Measurements from ENCODE around the gene SAXO1. TPM values are rescaled to one million over a fixed set of nuclear protein-coding genes. Genes with fewer than 3 reads are reported as not detected.

The SAXO1 gene
- total RNA-seq, 2 experiments from 2014 or later = 0.10 TPM; not detected in 1

DNA sequence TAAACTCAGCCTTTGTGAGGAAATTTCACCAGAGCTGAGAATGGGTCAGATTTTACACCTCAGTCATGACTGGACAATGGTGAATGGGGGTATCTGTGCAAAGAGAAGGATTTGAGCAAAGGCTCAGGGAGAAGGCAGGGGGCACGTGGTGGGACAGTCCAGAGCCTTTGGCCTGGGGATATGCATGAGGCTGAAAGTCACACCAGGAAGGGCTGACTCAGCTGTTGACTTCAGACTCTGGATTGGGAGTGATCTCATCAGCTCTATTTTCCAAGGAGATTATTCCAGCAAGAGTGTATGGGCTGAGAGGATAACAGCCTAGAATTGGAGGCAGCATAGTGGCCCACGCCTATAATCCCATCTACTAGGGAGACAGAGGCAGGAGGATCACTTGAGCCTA lies 53.6 kb downstream of the SAXO1 start:
- Mint-ChIP-seq H3K9me3 (ENCODE audit: insufficient read depth) (no peaks in the 10 kb centered on the region), H3K27me3 (ENCODE audit: low read depth) (peaks cover 14% of the 10 kb centered on the region), H3K4me1 (ENCODE audit: low read depth) (peaks cover 4% of the 10 kb centered on the region), H3K36me3 (ENCODE audit: low read depth) (no peaks in the 10 kb centered on the region), H3K4me3 (no peak overlapping the region), H3K27ac (no peak overlapping the region)
- POLR2A ChIA-PET = no interaction called here
- CTCF ChIA-PET = interaction anchor here (1.4 kb wide), 1 partner anchor 9 kb away, joined by 5 read pairs; no protein-coding TSS in a partner anchor
- DNase-seq (no peak), ATAC-seq (no peak)

- Mint-ChIP-seq H3K27ac (no peak overlapping the region), H3K36me3 (ENCODE audit: low read depth) (no peaks in the 10 kb centered on the region), H3K9me3 (ENCODE audit: insufficient read depth) (no peaks in the 10 kb centered on the region), H3K4me3 (no peak overlapping the region), H3K4me1 (ENCODE audit: low read depth) (peaks cover 4% of the 10 kb centered on the region), H3K27me3 (ENCODE audit: low read depth) (peaks cover 14% of the 10 kb centered on the region)
- ATAC-seq = no peak
- POLR2A ChIA-PET = no interaction called here
- CTCF ChIA-PET = no interaction called here
- DNase-seq = no peak
Observed at GRCh38 chr9:18978188-18978587, 54.8 kb downstream of the SAXO1 start.

DNA sequence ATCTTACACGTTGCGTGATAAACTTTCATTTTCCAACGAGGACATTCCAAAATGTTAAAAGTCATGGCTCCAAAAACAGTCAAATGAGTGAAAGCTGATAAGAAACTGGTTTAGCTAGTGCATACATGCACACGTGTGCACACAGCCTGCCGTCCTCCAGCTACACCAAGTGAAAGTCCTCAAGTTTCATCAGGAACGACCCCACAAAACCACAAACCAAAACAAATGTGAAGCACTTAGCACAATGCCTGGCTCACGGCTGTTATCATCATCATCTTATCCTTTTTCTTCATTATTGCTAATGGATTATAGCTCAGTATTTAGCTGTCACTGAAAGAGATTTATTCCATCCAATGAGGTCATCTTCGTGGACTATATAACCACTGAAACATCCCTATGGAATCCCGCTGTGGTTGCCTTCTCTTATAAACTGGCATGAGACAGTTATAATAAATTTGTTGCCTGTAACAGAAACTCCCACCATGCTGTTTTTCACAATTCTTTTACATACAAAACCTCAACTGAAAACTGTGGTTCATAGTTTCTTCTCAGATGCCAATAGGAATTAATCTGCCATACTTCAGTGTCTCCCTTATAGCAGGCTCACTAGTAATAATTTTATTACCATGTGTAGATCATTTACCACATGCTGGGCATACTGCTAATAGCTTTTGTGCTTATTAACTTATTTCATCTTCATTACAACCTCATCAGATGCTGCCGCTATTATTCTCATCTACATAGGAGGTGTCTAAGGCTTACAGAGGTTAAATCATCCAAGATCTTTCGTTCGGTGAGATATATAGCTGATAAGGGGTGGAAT lies 56.1 kb downstream of the SAXO1 start:
- no peak for ATAC-seq
- POLR2A ChIA-PET = no interaction called here
- CTCF ChIA-PET = no interaction called here
- no peaks in the 10 kb centered on the region for H3K9me3 Mint-ChIP-seq (ENCODE audit: insufficient read depth)
- no peak overlapping the region for H3K27ac Mint-ChIP-seq
- H3K4me1 Mint-ChIP-seq (ENCODE audit: low read depth) = peaks cover 4% of the 10 kb centered on the region
- H3K27me3 Mint-ChIP-seq (ENCODE audit: low read depth) = peaks cover 17% of the 10 kb centered on the region
- no peaks in the 10 kb centered on the region for H3K36me3 Mint-ChIP-seq (ENCODE audit: low read depth)
- no peak for DNase-seq
- H3K4me3 Mint-ChIP-seq = no peak overlapping the region

DNA sequence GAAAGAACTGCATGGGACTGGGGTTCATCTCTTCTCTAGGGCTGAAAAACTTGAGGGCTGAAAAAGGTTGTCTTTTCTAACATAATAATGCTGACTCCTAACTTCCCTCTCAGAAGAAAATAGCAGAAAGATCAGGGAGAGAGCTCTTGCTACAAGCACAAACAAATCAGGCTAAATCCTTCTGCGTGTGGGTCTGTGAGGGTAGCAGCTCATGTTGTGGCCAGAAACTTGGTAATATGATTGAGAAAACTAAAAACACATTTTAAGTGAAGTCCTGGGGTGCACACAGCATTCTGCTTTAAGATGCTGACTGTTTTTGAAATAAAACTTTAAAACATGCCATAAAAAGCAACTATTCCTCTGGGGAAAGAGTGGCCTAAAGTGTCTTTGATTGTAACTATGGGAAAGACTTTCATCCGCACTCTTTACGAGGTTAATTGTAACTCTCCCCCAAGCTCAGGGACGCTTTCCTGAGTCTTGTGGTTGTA lies 56.7 kb downstream of the SAXO1 start:
- ChIA-PET POLR2A (no interaction called here), CTCF (no interaction called here)
- peaks cover 4% of the 10 kb centered on the region for H3K4me1 Mint-ChIP-seq (ENCODE audit: low read depth)
- ATAC-seq (no peak), DNase-seq (no peak)
- no peak overlapping the region for H3K4me3 Mint-ChIP-seq
- H3K27me3 Mint-ChIP-seq (ENCODE audit: low read depth) = peaks cover 17% of the 10 kb centered on the region
- no peaks in the 10 kb centered on the region for H3K36me3 Mint-ChIP-seq (ENCODE audit: low read depth)
- no peaks in the 10 kb centered on the region for H3K9me3 Mint-ChIP-seq (ENCODE audit: insufficient read depth)
- no peak overlapping the region for H3K27ac Mint-ChIP-seq

DNA sequence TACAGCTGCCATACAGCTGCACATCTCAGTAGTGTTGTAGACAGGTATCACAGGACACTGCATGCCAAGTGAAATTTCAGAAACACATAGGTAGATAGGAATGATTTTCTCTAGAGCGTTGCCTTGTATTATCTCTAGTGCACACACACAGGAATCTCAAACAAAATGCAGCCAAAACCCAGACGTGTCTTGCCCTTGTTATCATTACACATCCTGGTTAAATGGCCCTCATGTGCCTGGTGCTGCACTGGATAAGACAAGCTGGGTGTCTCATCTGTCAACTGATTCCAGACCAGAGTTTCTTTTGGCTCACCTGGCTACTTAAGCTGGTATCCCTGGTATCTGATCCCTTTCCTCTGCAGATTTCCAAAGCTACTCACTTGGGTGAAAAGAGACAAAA lies 59.7 kb downstream of the SAXO1 start:
- H3K27ac Mint-ChIP-seq = no peak overlapping the region
- ChIA-PET POLR2A (no interaction called here), CTCF (no interaction called here)
- H3K4me3 Mint-ChIP-seq = no peak overlapping the region
- DNase-seq = no peak
- no peaks in the 10 kb centered on the region for H3K36me3 Mint-ChIP-seq (ENCODE audit: low read depth)
- no peak for ATAC-seq
- H3K9me3 Mint-ChIP-seq (ENCODE audit: insufficient read depth) = no peaks in the 10 kb centered on the region
- H3K4me1 Mint-ChIP-seq (ENCODE audit: low read depth) = peaks cover 4% of the 10 kb centered on the region
- H3K27me3 Mint-ChIP-seq (ENCODE audit: low read depth) = peaks cover 13% of the 10 kb centered on the region

DNA sequence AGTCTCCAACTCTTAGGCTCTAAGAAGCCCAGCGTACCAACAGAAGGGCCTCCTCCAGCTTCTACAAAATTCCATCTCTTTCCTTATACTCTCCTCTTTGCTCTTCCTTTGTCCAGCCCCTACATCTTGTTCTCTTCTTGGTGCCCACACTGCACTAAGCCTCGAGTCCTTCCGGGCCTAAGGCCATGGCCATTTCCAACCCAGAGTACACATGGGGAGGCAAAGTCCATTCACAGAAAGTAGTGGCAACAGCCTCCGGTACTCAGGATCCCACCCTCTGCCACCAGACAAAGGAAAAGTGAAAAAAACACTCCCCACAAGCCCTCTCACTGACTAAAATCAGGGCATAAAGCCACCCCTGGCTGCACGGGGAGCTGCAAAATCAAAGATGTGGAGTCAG lies 60.3 kb downstream of the SAXO1 start:
- Mint-ChIP-seq H3K9me3 (ENCODE audit: insufficient read depth) (no peaks in the 10 kb centered on the region), H3K4me1 (ENCODE audit: low read depth) (peaks cover 4% of the 10 kb centered on the region), H3K27ac (no peak overlapping the region), H3K27me3 (ENCODE audit: low read depth) (peaks cover 13% of the 10 kb centered on the region), H3K36me3 (ENCODE audit: low read depth) (no peaks in the 10 kb centered on the region), H3K4me3 (no peak overlapping the region)
- no peak for DNase-seq
- no peak for ATAC-seq
- ChIA-PET CTCF (no interaction called here), POLR2A (no interaction called here)

DNA sequence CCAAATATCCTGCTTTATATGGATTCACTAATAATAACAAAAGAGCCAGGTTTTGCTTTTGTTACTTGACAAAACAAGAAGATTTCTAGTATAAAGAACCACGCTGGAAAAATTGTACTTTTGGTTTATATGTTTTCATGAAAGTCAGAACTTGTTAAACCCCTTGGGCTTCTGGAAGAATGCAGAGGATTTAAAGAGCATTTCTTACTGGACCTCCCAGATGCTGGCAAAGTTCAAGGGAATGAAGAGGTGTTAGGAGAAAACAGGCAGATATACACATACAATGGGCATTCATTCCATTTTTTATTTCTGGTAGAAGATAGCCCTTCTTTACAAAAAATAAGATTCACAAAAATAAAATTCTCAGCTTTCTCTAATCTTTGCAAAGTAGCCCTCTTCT lies 61.1 kb downstream of the SAXO1 start:
- H3K27ac Mint-ChIP-seq = no peak overlapping the region
- peaks cover 13% of the 10 kb centered on the region for H3K27me3 Mint-ChIP-seq (ENCODE audit: low read depth)

GRCh38 chr9:18971404-18971803 lies 61.6 kb downstream of the SAXO1 start:
- H3K27me3 Mint-ChIP-seq (ENCODE audit: low read depth) = peaks cover 13% of the 10 kb centered on the region
- DNase-seq = no peak

More for the DNA sequence above, 61.1 kb downstream of the SAXO1 start:
- ChIA-PET CTCF (no interaction called here), POLR2A (no interaction called here)
- H3K9me3 Mint-ChIP-seq (ENCODE audit: insufficient read depth) = no peaks in the 10 kb centered on the region
- no peak overlapping the region for H3K4me3 Mint-ChIP-seq
- no peaks in the 10 kb centered on the region for H3K36me3 Mint-ChIP-seq (ENCODE audit: low read depth)
- no peak for DNase-seq
- H3K4me1 Mint-ChIP-seq (ENCODE audit: low read depth) = peaks cover 4% of the 10 kb centered on the region
- ATAC-seq = no peak

DNA sequence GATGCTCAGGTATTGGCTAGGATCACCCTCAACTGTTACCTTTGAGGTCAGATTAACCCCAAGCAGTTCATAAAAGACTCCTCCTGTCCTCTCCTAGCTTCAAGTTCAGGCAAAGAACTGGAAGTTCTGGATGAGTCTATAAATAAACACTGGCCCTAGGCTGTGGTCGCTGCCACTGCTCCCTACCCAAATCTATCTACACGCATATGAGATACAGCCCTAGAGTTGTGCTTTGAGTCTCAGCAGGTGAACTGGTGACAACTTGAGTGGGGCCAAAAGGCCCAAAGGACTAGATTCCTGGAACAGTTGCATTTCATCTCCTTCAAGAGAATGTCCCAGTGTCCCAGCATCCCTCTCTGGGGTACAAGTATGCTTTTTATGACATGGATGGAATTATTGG lies 62.6 kb downstream of the SAXO1 start:
- no peaks in the 10 kb centered on the region for H3K9me3 Mint-ChIP-seq (ENCODE audit: insufficient read depth)
- H3K36me3 Mint-ChIP-seq (ENCODE audit: low read depth) = no peaks in the 10 kb centered on the region
- H3K4me3 Mint-ChIP-seq = no peak overlapping the region
- no peak for DNase-seq
- no peaks in the 10 kb centered on the region for H3K4me1 Mint-ChIP-seq (ENCODE audit: low read depth)
- H3K27me3 Mint-ChIP-seq (ENCODE audit: low read depth) = peaks cover 9% of the 10 kb centered on the region
- no peak for ATAC-seq
- POLR2A ChIA-PET = no interaction called here
- CTCF ChIA-PET = no interaction called here
- no peak overlapping the region for H3K27ac Mint-ChIP-seq

More at GRCh38 chr9:18971404-18971803, 61.6 kb downstream of the SAXO1 start:
- H3K36me3 Mint-ChIP-seq (ENCODE audit: low read depth) = no peaks in the 10 kb centered on the region
- POLR2A ChIA-PET = no interaction called here
- H3K4me3 Mint-ChIP-seq = no peak overlapping the region
- CTCF ChIA-PET = no interaction called here
- H3K4me1 Mint-ChIP-seq (ENCODE audit: low read depth) = no peaks in the 10 kb centered on the region
- ATAC-seq = no peak
- H3K9me3 Mint-ChIP-seq (ENCODE audit: insufficient read depth) = no peaks in the 10 kb centered on the region
- no peak overlapping the region for H3K27ac Mint-ChIP-seq

GRCh38 chr9:18969128-18969527 lies 63.9 kb downstream of the SAXO1 start:
- POLR2A ChIA-PET = no interaction called here
- no peaks in the 10 kb centered on the region for H3K9me3 Mint-ChIP-seq (ENCODE audit: insufficient read depth)

GRCh38 chr9:18955626-18956025 lies 77.4 kb downstream of the SAXO1 start:
- H3K9me3 Mint-ChIP-seq (ENCODE audit: insufficient read depth) = no peaks in the 10 kb centered on the region
- DNase-seq (no peak), ATAC-seq (no peak)
- no peaks in the 10 kb centered on the region for H3K36me3 Mint-ChIP-seq (ENCODE audit: low read depth)
- ChIA-PET POLR2A (no interaction called here), CTCF (no interaction called here)
- H3K27ac Mint-ChIP-seq = no peak overlapping the region
- no peak overlapping the region for H3K4me3 Mint-ChIP-seq
- H3K27me3 Mint-ChIP-seq (ENCODE audit: low read depth) = peaks cover 4% of the 10 kb centered on the region
- H3K4me1 Mint-ChIP-seq (ENCODE audit: low read depth) = no peaks in the 10 kb centered on the region

More at GRCh38 chr9:18969128-18969527, 63.9 kb downstream of the SAXO1 start:
- H3K4me3 Mint-ChIP-seq = no peak overlapping the region
- no peak for ATAC-seq
- no peak overlapping the region for H3K27ac Mint-ChIP-seq
- H3K4me1 Mint-ChIP-seq (ENCODE audit: low read depth) = no peaks in the 10 kb centered on the region
- no peaks in the 10 kb centered on the region for H3K36me3 Mint-ChIP-seq (ENCODE audit: low read depth)
- no peak for DNase-seq
- CTCF ChIA-PET = no interaction called here
- peaks cover 5% of the 10 kb centered on the region for H3K27me3 Mint-ChIP-seq (ENCODE audit: low read depth)

GRCh38 chr9:18951936-18952335 lies 81.1 kb downstream of the SAXO1 start:
- Mint-ChIP-seq H3K4me1 (ENCODE audit: low read depth) (no peaks in the 10 kb centered on the region), H3K27ac (no peak overlapping the region), H3K4me3 (no peak overlapping the region), H3K36me3 (ENCODE audit: low read depth) (no peaks in the 10 kb centered on the region), H3K27me3 (ENCODE audit: low read depth) (peaks cover 7% of the 10 kb centered on the region), H3K9me3 (ENCODE audit: insufficient read depth) (no peaks in the 10 kb centered on the region)
- no peak for DNase-seq
- ATAC-seq = no peak
- ChIA-PET POLR2A (interaction anchor here (1.0 kb wide), 1 partner anchor 158 kb away, joined by 5 read pairs; no protein-coding TSS in a partner anchor), CTCF (no interaction called here)

- no peaks in the 10 kb centered on the region for H3K9me3 Mint-ChIP-seq (ENCODE audit: insufficient read depth)
- POLR2A ChIA-PET = no interaction called here
- H3K36me3 Mint-ChIP-seq (ENCODE audit: low read depth) = no peaks in the 10 kb centered on the region
Observed at GRCh38 chr9:18947892-18948339, 85.1 kb downstream of the SAXO1 start.

More at GRCh38 chr9:18947892-18948339, 85.1 kb downstream of the SAXO1 start:
- peaks cover 11% of the 10 kb centered on the region for H3K27me3 Mint-ChIP-seq (ENCODE audit: low read depth)
- CTCF ChIA-PET = no interaction called here
- no peak overlapping the region for H3K27ac Mint-ChIP-seq
- DNase-seq = no peak
- no peaks in the 10 kb centered on the region for H3K4me1 Mint-ChIP-seq (ENCODE audit: low read depth)
- H3K4me3 Mint-ChIP-seq = no peak overlapping the region
- ATAC-seq = no peak

Data from activated CD8-positive, alpha-beta T cell treated with anti-CD3 and anti-CD28 coated beads, Interleukin-2, amount 10 ng/mL, durations not matched to agents 7 days and 5 days (primary cell).